Measurements from ENCODE around the gene KRT15.

Gene KRT15

DNA sequence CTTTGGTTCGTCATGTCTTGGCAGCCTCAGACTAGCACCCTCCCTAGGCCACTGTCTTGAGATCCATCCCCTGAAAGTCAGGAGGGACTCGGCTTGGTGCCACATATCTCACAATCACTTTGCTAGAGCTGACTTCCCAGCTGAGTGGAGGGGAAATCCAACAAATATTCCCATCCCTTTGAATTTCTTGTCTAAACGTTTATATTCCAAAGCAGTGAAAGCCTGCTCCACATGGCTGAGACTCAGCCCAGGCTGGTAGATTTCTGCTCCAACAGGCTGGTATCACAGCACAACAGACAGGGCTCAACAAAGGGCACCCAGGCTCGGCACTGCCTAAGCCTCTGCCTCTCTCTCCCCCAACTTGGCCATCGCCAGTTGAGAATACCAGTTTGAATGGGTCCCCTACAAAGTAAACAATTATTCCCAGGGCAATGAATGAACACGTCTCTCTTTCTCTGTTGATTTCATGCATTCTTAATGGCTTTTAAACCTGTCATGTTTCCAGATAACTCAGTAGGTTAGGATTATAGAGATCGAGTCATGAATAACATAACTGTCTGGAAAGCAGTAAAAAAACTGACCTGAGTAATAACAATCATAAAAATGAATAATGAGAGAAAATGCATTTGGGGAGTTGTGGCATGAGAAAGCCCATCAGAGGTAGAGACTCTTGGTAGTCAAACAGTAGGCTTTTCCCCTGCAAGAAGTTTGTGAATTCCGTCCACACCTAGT, 14.3 kb downstream of the KRT15 start:
- DNase-seq: no peak

GRCh38 chr17:41503202-41503601, 15.5 kb downstream of the KRT15 start:
- DNase-seq: no peak

GRCh38 chr17:41500131-41500911, 18.4 kb downstream of the KRT15 start:
- DNase-seq: peak; percentile 29 to 66 (median 56)

DNA sequence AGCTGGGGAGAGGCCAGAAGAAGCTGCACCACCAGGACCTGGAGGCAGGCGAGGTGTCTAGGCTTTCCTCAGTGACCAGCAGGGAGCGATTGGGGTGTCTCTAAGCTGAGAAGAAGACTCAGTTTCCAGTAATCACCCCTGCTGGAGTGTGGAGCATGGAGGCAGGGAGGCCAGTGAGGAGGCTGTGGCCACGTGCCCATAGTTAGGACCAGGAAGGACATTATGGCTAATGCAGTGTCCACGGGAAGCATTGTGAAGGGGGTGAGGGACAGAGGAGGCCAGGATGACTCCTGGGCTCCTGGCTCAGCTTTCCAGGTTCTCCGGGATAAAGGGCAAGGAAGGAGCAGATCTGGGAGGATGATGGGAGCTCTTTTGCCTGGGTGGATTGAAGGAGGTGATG, 19.0 kb downstream of the KRT15 start:
- DNase-seq: no peak

GRCh38 chr17:41498276-41498675, 20.4 kb downstream of the KRT15 start:
- DNase-seq: peak; percentile 68 to 86 (median 80)

DNA sequence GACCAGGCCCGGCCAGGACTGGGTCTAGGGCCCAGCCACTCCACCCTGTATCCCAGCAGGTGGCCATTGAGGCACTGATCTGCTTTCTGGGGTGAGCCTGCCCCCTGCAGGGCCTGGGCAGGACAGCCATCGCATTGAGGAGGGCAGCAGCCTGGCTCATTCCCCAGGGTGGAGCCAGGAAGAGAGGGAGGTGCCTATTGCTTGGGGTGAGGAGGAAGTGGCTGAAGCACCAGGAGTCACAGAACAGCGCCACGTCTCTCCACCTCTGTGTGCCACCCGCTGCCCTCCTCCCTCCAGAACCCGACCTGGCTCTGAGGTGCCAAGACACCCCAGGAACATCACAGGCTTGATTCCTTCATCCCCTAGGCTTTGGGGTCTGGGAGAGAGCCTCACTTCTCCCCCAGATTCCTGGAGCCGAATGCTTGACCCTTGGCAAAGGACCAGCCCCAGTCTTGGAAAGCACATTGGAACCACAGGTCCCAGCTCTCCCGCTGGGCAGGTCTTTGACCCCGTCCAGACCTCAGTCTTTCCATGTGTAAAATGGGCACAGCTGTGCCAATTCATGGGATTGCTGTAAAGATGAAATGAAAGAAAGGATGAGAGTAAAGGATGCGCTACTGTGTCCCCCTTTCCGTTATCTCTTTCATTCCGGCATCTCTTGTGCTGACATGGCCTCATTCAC, 21.7 kb downstream of the KRT15 start:
- DNase-seq: peak; percentile 88 to 94 (median 94)

GRCh38 chr17:41494524-41494923, 24.2 kb downstream of the KRT15 start:
- no peak for DNase-seq

DNA sequence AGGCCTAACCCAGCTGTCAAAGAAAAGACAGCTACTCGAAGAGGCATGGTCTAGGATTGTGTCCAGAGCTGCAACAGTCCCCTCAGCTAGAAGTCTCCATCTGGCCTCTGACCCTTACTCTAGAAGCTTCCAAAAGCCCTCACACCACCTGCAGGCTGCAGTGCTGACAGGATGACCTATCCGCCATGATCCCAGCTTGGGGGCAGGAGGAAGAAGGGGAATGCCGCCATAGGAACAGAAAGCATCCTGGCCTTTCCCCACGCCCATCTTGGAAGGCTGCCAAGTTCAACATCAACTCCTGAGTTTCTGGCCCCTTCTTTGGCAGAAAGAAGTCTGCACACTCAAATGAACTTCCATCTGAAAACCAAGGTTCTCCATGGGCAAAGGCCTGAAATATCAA, 25.9 kb downstream of the KRT15 start:
- DNase-seq: peak; percentile 29 to 65 (median 46)

- peak; percentile 81 to 94 (median 88) for DNase-seq
Observed at GRCh38 chr17:41492351-41492750, 26.3 kb downstream of the KRT15 start.

GRCh38 chr17:41491476-41491875, 27.2 kb downstream of the KRT15 start:
- DNase-seq: no peak

- DNase-seq: peak; percentile 29 to 71 (median 55)
Observed at GRCh38 chr17:41490000-41490990, 28.4 kb downstream of the KRT15 start.

GRCh38 chr17:41489531-41489930, 29.2 kb downstream of the KRT15 start, which contains the start of gene KRT36:
TSS of gene KRT36 (minus strand) at chr17:41489910. CDS start at chr17:41489864, 46 bp downstream.
- no peak for DNase-seq

GRCh38 chr17:41486809-41487530, 31.7 kb downstream of the KRT15 start:
- DNase-seq: peak; percentile 42 to 77 (median 58)

DNA sequence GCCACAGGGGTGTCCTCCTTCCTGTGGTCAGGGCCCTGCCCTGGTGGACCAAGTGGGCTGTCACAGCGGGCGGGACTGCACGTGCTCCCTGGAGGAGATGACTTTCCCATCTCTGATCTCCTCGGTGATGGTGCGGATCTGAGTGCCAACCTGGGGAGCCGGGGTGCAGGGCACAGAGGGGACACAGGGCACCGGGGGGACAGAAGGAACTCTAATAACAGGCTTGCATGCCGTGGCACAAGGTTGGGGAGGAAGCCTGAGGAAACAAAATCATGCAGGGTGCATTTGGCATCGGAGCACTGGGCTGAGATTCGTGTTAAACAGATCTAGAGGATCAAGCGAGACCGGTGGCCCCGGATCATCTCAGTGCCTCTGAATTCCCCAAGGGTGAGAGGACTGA, 32.4 kb downstream of the KRT15 start:
- no peak for DNase-seq

GRCh38 chr17:41484920-41485904, 33.5 kb downstream of the KRT15 start:
- DNase-seq: no peak

DNA sequence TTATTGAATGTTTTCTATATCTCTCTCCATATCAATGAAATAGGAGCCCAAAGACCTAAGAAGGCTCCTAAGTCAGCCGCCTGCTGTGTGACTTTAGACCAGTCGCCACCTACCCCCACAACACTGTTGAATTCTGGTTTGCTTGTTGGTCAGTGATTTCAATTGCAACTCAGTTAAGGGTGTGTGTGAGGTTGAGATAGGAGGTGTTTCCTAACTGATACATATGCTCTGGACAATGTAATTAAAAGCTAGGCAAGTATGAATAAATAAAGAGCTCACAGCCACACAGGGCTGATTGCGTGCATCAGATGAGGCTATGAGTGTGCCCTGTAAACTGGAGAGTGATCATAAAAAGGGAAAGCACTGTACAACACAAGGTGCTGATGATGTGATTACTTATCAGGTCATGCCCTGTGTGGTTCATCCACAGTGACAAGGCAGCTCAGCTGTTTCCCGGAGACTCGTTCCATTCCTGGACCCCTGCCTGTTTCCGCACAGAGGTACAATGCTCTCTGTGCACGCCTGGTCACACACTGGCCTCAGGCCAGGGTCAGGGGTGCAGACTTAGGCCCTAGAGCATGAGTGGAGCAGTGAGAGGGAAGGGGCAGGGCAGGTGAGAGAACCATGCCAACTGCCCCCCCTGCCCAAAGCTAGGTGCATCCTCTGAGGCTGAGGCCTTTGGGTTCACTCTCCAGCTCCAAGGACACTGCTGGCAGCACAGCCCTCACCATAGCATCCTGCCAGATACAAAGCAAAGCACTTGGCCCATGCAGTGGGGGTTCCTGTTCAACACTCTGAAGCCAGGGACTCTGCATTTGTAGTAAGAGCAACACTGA, 34.5 kb downstream of the KRT15 start:
- no peak for DNase-seq

GRCh38 chr17:41483531-41483930, 35.2 kb downstream of the KRT15 start:
- DNase-seq: no peak

- DNase-seq: no peak
Observed at GRCh38 chr17:41481036-41481435, 37.7 kb downstream of the KRT15 start, which contains the start of gene KRT35. TSS of gene KRT35 (minus strand) at chr17:41481151. CDS start at chr17:41481097, 54 bp downstream.

DNA sequence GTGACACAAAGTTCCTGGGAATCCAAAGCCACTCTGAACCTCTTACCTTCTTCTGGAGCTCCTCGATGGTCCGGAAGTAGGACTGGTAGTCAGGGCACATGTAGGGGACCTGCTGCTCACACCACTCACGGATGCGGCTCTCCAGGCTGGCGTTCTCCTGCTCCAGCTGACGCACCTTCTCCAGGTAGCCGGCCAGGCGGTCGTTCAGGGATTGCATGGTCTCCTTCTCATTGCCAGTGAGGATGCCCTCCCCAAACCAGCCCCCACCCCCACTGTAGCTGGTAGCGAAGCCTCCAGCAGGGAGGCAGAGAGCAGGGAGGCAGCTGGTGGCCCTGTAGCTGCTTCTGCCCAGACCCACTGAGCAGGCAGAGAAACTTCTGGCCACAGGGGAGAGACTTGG, 38.1 kb downstream of the KRT15 start:
- no peak for DNase-seq
